Measurements from ENCODE around the gene C2CD2.

- no peak for TF ChIP-seq POLR2A (IDR thresholded peaks at IDR 0.05)
- TF ChIP-seq CTCF (IDR thresholded peaks at IDR 0.05), result no peak
These were observed 117.4 kb downstream of the C2CD2 start for GRCh38 chr21:41836166-41837015.
